PC-3 (cell line): ENCODE data around the gene CC2D2A.

Source experiments
- EZH2phosphoT487 ChIP-seq: fragments of 300-600 bp; sonication (generic); IDR thresholded peaks from 2 replicates; pipeline ENCODE4 v1.6.1; 2018; ENCODE audit warnings: mild to moderate bottlenecking, antibody characterized with exemption, low read length, borderline replicate concordance
- TF ChIP-seq, protein P1 (sequence below): fragments of 300-600 bp; sonication (generic); conservative IDR thresholded peaks from 2 replicates; pipeline ENCODE4 v1.5.1; 2017; ENCODE audit warnings: antibody characterized with exemption, low read depth, mild to moderate bottlenecking, low read length

DNA sequence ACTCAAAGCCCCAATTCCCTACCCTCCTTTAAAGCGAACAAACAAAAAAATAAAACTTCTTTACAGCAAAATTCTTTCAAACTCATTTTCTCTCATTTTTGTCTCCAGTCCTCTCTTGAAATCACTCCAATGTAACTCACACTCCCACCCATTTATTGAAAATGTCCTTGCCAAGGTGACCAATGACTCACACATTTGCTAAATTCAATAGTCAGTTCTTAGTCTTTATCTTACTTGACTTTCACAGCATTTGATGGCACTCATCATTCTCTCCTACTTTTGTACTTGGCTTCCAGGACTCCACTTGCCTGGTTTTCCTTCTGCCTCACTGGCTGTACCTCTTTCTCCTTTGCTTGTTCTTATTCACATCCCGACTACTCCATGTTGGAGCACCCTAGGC lies 19.9 kb downstream of the CC2D2A start:
- TF ChIP-seq EZH2phosphoT487: no peak
- TF ChIP-seq, protein P1, sequence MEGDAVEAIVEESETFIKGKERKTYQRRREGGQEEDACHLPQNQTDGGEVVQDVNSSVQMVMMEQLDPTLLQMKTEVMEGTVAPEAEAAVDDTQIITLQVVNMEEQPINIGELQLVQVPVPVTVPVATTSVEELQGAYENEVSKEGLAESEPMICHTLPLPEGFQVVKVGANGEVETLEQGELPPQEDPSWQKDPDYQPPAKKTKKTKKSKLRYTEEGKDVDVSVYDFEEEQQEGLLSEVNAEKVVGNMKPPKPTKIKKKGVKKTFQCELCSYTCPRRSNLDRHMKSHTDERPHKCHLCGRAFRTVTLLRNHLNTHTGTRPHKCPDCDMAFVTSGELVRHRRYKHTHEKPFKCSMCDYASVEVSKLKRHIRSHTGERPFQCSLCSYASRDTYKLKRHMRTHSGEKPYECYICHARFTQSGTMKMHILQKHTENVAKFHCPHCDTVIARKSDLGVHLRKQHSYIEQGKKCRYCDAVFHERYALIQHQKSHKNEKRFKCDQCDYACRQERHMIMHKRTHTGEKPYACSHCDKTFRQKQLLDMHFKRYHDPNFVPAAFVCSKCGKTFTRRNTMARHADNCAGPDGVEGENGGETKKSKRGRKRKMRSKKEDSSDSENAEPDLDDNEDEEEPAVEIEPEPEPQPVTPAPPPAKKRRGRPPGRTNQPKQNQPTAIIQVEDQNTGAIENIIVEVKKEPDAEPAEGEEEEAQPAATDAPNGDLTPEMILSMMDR: no peak
